HG03097 (cell line): ENCODE data around the gene OTULIN.

Experiments used
- ATAC-seq: cut with Tn5 transposase; IDR thresholded peaks from one replicate; pipeline ENCODE4 v1.9.1; 2021; ENCODE audit not compliant: unreplicated experiment, low FRiP score

Gene OTULIN

GRCh38 chr5:14695152-14695551 lies 30.6 kb downstream of the OTULIN start:
- ATAC-seq = no peak

GRCh38 chr5:14696057-14696456 lies 31.5 kb downstream of the OTULIN start:
- no peak for ATAC-seq

- no peak for ATAC-seq
Measured at GRCh38 chr5:14696851-14697250, 32.3 kb downstream of the OTULIN start.

GRCh38 chr5:14698495-14698894 lies 34.0 kb downstream of the OTULIN start:
- no peak for ATAC-seq

GRCh38 chr5:14699159-14699558 lies 34.6 kb downstream of the OTULIN start:
- no peak for ATAC-seq

- ATAC-seq = no peak
Measured at GRCh38 chr5:14699807-14700400, 35.4 kb downstream of the OTULIN start.

GRCh38 chr5:14700478-14701436 lies 36.2 kb downstream of the OTULIN start:
- ATAC-seq = no peak

- ATAC-seq = no peak
Measured at GRCh38 chr5:14701556-14701955, 37.0 kb downstream of the OTULIN start.

- ATAC-seq = no peak
Measured at GRCh38 chr5:14702238-14702839, 37.8 kb downstream of the OTULIN start.

GRCh38 chr5:14705556-14705955 lies 41.0 kb downstream of the OTULIN start:
- ATAC-seq = no peak

GRCh38 chr5:14706615-14707021 lies 42.1 kb downstream of the OTULIN start:
- no peak for ATAC-seq

- no peak for ATAC-seq
Measured at GRCh38 chr5:14707811-14708390, 43.4 kb downstream of the OTULIN start.

GRCh38 chr5:14708551-14708950 lies 44.0 kb downstream of the OTULIN start:
- ATAC-seq = no peak

- ATAC-seq = no peak
Measured at GRCh38 chr5:14710313-14710994, 45.9 kb downstream of the OTULIN start.

- ATAC-seq = no peak
Measured at GRCh38 chr5:14712131-14712530, 47.6 kb downstream of the OTULIN start.

- ATAC-seq = no peak
Measured at GRCh38 chr5:14712666-14713065, 48.1 kb downstream of the OTULIN start.

- no peak for ATAC-seq
Measured at GRCh38 chr5:14713476-14714390, 49.2 kb downstream of the OTULIN start.

- ATAC-seq = no peak
Measured at GRCh38 chr5:14714706-14715105, 50.2 kb downstream of the OTULIN start.

- ATAC-seq = no peak
Measured at GRCh38 chr5:14715481-14715880, 51.0 kb downstream of the OTULIN start.
